Gastrocnemius medialis (tissue), 4 donors: ENCODE data around the gene SCIN.

Experiments
- POLR2A ChIP-seq, 2 donors: fragments of 450-650 bp; IDR thresholded peaks; one replicate each; pipeline ENCODE4 v1.6.1; 2017; ENCODE audit warnings: antibody characterized with exemption in 2 of 2, mild to moderate bottlenecking in 2 of 2, moderate library complexity in 2 of 2
- TF ChIP-seq, protein P1 (sequence below), 5 experiments: fragments of 450-650 bp in 3 of 5; fragments of 200-600 bp in 2 of 5; sonication (generic) in 2 of 5; IDR thresholded peaks in 4 of 5; conservative IDR thresholded peaks in 1 of 5; 1 replicate in 4 of 5; 2 replicates in 1 of 5; pipeline ENCODE4 v1.5.1; 2016 to 2019; ENCODE audit warnings: antibody characterized with exemption in 5 of 5, mild to moderate bottlenecking in 3 of 5, moderate library complexity in 3 of 5

DNA sequence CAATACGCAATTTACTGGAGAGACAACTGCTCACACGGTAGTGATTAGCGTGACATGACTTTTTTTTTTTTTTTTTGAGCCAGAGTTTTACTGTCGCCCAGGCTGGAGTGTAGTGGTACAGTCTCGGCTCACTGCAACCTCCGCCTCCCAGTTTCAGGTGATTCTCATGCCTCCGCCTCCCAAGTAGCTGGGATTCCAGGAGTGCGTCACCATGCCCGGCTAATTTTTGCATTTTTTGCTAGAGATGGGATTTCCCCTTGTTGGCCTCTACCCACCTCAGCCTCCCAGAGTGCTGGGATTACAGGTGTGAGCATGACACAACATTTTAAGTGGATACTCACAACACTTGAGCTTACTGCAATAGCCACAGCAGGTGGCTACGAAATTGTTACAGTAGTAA, 128.8 kb downstream of the SCIN start:
- TF ChIP-seq, protein P1, sequence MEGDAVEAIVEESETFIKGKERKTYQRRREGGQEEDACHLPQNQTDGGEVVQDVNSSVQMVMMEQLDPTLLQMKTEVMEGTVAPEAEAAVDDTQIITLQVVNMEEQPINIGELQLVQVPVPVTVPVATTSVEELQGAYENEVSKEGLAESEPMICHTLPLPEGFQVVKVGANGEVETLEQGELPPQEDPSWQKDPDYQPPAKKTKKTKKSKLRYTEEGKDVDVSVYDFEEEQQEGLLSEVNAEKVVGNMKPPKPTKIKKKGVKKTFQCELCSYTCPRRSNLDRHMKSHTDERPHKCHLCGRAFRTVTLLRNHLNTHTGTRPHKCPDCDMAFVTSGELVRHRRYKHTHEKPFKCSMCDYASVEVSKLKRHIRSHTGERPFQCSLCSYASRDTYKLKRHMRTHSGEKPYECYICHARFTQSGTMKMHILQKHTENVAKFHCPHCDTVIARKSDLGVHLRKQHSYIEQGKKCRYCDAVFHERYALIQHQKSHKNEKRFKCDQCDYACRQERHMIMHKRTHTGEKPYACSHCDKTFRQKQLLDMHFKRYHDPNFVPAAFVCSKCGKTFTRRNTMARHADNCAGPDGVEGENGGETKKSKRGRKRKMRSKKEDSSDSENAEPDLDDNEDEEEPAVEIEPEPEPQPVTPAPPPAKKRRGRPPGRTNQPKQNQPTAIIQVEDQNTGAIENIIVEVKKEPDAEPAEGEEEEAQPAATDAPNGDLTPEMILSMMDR (IDR thresholded peaks at IDR 0.05 in 4 of 5, conservative IDR thresholded peaks at IDR 0.05 in 1 of 5), result no peak
- no peak for TF ChIP-seq POLR2A (IDR thresholded peaks at IDR 0.05)
